ENCODE measurements around the gene SIAH3. TPM values are rescaled to one million over a fixed set of nuclear protein-coding genes. Genes with fewer than 3 reads are reported as not detected.

SIAH3 gene
- total RNA-seq, 2 experiments from 2014 or later, result 0.07 to 0.11 TPM

GRCh38 chr13:45798851-45799250, 52.7 kb downstream of the SIAH3 start:
- intact Hi-C loops (cut with micrococcal nuclease), result no loop called here
- DNase-seq (no peak), ATAC-seq (no peak)
- Mint-ChIP-seq H3K4me1 (ENCODE audit: low read depth) (no peaks in the 10 kb centered on the region), H3K36me3 (ENCODE audit: low read depth) (no peaks in the 10 kb centered on the region), H3K9me3 (no peaks in the 10 kb centered on the region), H3K4me3 (no peak overlapping the region), H3K27me3 (no peaks in the 10 kb centered on the region), H3K27ac (no peak overlapping the region)
- TF ChIP-seq, protein P1, sequence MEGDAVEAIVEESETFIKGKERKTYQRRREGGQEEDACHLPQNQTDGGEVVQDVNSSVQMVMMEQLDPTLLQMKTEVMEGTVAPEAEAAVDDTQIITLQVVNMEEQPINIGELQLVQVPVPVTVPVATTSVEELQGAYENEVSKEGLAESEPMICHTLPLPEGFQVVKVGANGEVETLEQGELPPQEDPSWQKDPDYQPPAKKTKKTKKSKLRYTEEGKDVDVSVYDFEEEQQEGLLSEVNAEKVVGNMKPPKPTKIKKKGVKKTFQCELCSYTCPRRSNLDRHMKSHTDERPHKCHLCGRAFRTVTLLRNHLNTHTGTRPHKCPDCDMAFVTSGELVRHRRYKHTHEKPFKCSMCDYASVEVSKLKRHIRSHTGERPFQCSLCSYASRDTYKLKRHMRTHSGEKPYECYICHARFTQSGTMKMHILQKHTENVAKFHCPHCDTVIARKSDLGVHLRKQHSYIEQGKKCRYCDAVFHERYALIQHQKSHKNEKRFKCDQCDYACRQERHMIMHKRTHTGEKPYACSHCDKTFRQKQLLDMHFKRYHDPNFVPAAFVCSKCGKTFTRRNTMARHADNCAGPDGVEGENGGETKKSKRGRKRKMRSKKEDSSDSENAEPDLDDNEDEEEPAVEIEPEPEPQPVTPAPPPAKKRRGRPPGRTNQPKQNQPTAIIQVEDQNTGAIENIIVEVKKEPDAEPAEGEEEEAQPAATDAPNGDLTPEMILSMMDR (IDR thresholded peaks at IDR 0.05), result no peak
- ChIA-PET POLR2A (no interaction called here), CTCF (no interaction called here)

GRCh38 chr13:45796426-45797235, 54.9 kb downstream of the SIAH3 start:
- Mint-ChIP-seq H3K4me3 (no peak overlapping the region), H3K36me3 (ENCODE audit: low read depth) (no peaks in the 10 kb centered on the region), H3K27me3 (no peaks in the 10 kb centered on the region), H3K27ac (no peak overlapping the region), H3K9me3 (peaks cover 2% of the 10 kb centered on the region), H3K4me1 (ENCODE audit: low read depth) (no peaks in the 10 kb centered on the region)
- intact Hi-C loops (cut with micrococcal nuclease), result no loop called here
- CTCF ChIA-PET, result interaction anchor here (0.9 kb wide), 1 partner anchor 14 kb away, joined by 3 read pairs; no protein-coding TSS in a partner anchor
- ATAC-seq, result no peak
- TF ChIP-seq, protein P1 (IDR thresholded peaks at IDR 0.05), result no peak
- no peak for DNase-seq
- POLR2A ChIA-PET, result no interaction called here

DNA sequence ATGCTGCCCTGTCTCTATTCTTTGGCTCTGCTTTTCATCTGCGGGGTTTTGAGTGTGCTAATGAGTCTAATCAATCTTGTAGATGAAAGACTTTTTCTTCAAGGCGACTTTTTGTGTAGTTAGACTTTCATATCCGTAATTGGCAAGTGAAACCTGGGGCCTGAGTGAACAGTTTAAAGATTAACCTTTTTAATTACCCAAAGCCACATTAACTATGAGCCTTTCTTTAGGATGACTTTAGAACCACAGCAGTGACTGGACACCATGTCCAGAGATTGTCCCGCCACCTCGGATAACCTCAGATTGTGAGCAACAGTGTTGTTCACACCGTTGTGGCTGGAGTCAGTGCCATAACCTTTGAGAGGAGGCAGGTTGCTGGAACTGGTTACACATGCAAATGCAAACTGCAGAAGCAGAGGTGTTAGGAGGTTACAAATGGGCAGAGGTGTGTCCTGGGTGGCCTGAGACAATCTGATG, 58.7 kb downstream of the SIAH3 start:
- Mint-ChIP-seq H3K4me1 (ENCODE audit: low read depth) (no peaks in the 10 kb centered on the region), H3K36me3 (ENCODE audit: low read depth) (no peaks in the 10 kb centered on the region), H3K27me3 (no peaks in the 10 kb centered on the region), H3K4me3 (no peak overlapping the region), H3K9me3 (peaks cover 2% of the 10 kb centered on the region), H3K27ac (no peak overlapping the region)
- ChIA-PET CTCF (no interaction called here), POLR2A (no interaction called here)
- ATAC-seq (no peak), DNase-seq (no peak)
- TF ChIP-seq, protein P1 (IDR thresholded peaks at IDR 0.05), result no peak
- intact Hi-C loops (cut with micrococcal nuclease), result no loop called here

- Mint-ChIP-seq H3K27ac (no peak overlapping the region), H3K4me3 (no peak overlapping the region), H3K9me3 (no peaks in the 10 kb centered on the region), H3K27me3 (no peaks in the 10 kb centered on the region), H3K4me1 (ENCODE audit: low read depth) (peaks cover 11% of the 10 kb centered on the region), H3K36me3 (ENCODE audit: low read depth) (no peaks in the 10 kb centered on the region)
- ATAC-seq, result no peak
- TF ChIP-seq, protein P1 (IDR thresholded peaks at IDR 0.05), result no peak
- ChIA-PET POLR2A (no interaction called here), CTCF (no interaction called here)
- DNase-seq, result no peak
- intact Hi-C loops (cut with micrococcal nuclease), result no loop called here
Measured at GRCh38 chr13:45788011-45788410, 63.5 kb downstream of the SIAH3 start.

DNA sequence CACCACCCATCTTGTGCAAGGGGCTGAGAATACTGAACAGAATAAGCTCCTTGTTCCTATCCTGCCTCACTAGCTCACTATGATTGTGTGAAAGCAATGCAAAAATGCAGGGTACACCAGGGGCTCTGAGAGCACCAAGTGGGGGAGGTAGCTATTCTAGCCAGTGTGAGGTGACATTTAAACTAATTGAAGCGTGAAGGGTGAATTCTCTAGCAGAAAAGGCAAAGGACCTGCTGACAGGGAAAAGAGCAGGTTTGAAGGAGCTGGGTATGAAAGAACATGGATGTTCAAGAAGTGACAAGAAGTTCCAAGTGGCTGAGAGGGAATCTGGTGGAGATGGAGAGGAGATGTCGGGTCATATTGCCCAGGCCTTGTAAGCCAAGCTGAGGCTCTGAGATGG, 64.2 kb downstream of the SIAH3 start:
- Mint-ChIP-seq H3K36me3 (ENCODE audit: low read depth) (no peaks in the 10 kb centered on the region), H3K4me3 (no peak overlapping the region), H3K27me3 (no peaks in the 10 kb centered on the region), H3K9me3 (no peaks in the 10 kb centered on the region), H3K4me1 (ENCODE audit: low read depth) (peaks cover 11% of the 10 kb centered on the region), H3K27ac (no peak overlapping the region)
- POLR2A ChIA-PET, result no interaction called here
- intact Hi-C loops (cut with micrococcal nuclease), result no loop called here
- TF ChIP-seq, protein P1 (IDR thresholded peaks at IDR 0.05), result no peak
- ATAC-seq, result no peak
- CTCF ChIA-PET, result no interaction called here
- DNase-seq, result no peak

Measured in activated CD8-positive, alpha-beta T cell treated with anti-CD3 and anti-CD28 coated beads for 36 hours (primary cell).